H1 (cell line): ENCODE results near the gene HS1BP3. TPM values are rescaled to one million over a fixed set of nuclear protein-coding genes. Genes with fewer than 3 reads are reported as not detected.

ENCODE experiments used
- CTCF ChIA-PET: fragments of 300-600 bp; sonication (Branson Sonifier 250); formaldehyde crosslinking; loops from one replicate; lab custom pipeline; 2021; ENCODE audit not compliant: partially characterized antibody; lab: Charles Lee
- POLR2A ChIA-PET: fragments of 300-600 bp; sonication (Branson Sonifier 250); formaldehyde crosslinking; loops from one replicate; lab custom pipeline; 2021; ENCODE audit warnings: inconsistent platforms; ENCODE audit not compliant: partially characterized antibody; lab: Charles Lee
- DNase-seq, 2 experiments: peaks; one replicate each; pipeline versions ENCODE4 v3.0.0 to v3.0.0-alpha.2; 2010 to 2022; ENCODE audit warnings: low spot score in 2 of 2, low read depth in 1 of 2, mixed read lengths in 1 of 2
- FAIRE-seq: peaks from 2 replicates; lab custom pipeline; 2011; peaks lifted over from hg19 to GRCh38; lab: Jason Lieb, UNC
- H2AFZ ChIP-seq: 2 replicates; pipeline ENCODE4 v1.8.1; 2012; ENCODE audit warnings: low read length, inconsistent platforms
- H2AK5ac ChIP-seq: 2 replicates; pipeline ENCODE4 v1.6.1; 2013; ENCODE audit warnings: low read depth, low read length
- H2BK120ac ChIP-seq: replicated peaks from 2 replicates; pipeline ENCODE3; 2013; ENCODE audit warnings: low read depth, low read length, inconsistent platforms
- H2BK12ac ChIP-seq: 2 replicates; pipeline ENCODE4 v1.6.1; 2013; ENCODE audit warnings: low read depth, low read length
- H2BK15ac ChIP-seq: 2 replicates; pipeline ENCODE4 v1.6.1; 2013; ENCODE audit warnings: low read length
- H2BK20ac ChIP-seq: 2 replicates; pipeline ENCODE4 v1.6.1; 2013; ENCODE audit warnings: low read length
- H2BK5ac ChIP-seq: 2 replicates; pipeline ENCODE4 v1.6.1; 2013; ENCODE audit warnings: low read depth, low read length
- H3K14ac ChIP-seq: 2 replicates; pipeline ENCODE4 v1.6.1; 2013; ENCODE audit warnings: inconsistent platforms; ENCODE audit not compliant: insufficient read length
- H3K18ac ChIP-seq: 2 replicates; pipeline ENCODE4 v1.6.1; 2013; ENCODE audit warnings: low read length; ENCODE audit errors: extremely low read depth
- H3K23ac ChIP-seq: 2 replicates; pipeline ENCODE4 v1.6.1; 2013; ENCODE audit warnings: inconsistent platforms; ENCODE audit not compliant: insufficient read length
- H3K23me2 ChIP-seq: 2 replicates; pipeline ENCODE4 v1.6.1; 2013; ENCODE audit warnings: low read depth, low read length
- H3K27ac ChIP-seq: 2 replicates; pipeline ENCODE4 v1.6.1; 2011; ENCODE audit warnings: low read depth, low read length, inconsistent platforms
- H3K27me3 ChIP-seq, 4 experiments: replicated peaks in 1 of 4; 1 replicate in 1 of 4; 2 replicates in 3 of 4; pipeline versions ENCODE4 v1.6.1 to v1.8.1; 2011 to 2013; ENCODE audit warnings: low read length in 3 of 4, mild to moderate bottlenecking in 3 of 4, inconsistent platforms in 2 of 4, mixed read lengths in 2 of 4, moderate library complexity in 1 of 4; ENCODE audit not compliant: control insufficient read depth in 3 of 4, insufficient read depth in 3 of 4; ENCODE audit errors: extremely low read depth in 1 of 4
- H3K36me3 ChIP-seq, 4 experiments: 2 replicates each; pipeline versions ENCODE4 v1.6.1 to v1.8.1; 2011 to 2013; ENCODE audit warnings: mild to moderate bottlenecking in 4 of 4, low read length in 3 of 4, moderate library complexity in 2 of 4, control low read depth in 1 of 4, inconsistent platforms in 1 of 4; ENCODE audit not compliant: insufficient read depth in 4 of 4, control insufficient read depth in 2 of 4
- H3K4ac ChIP-seq: replicated peaks from 2 replicates; pipeline ENCODE3; 2013; ENCODE audit warnings: low read length, low read depth, mixed read lengths, inconsistent platforms; ENCODE audit not compliant: insufficient read length
- H3K4me1 ChIP-seq, 4 experiments: replicated peaks in 1 of 4; 1 replicate in 1 of 4; 2 replicates in 3 of 4; pipeline versions ENCODE4 v1.6.1 to v1.8.1; 2011 to 2013; ENCODE audit warnings: low read length in 3 of 4, inconsistent platforms in 2 of 4, mixed read lengths in 1 of 4; ENCODE audit not compliant: insufficient read depth in 4 of 4, control insufficient read depth in 3 of 4
- H3K4me2 ChIP-seq, 2 experiments: 2 replicates each; pipeline versions ENCODE4 v1.6.1 to v1.8.1; 2011 to 2013; ENCODE audit warnings: low read depth in 2 of 2, low read length in 2 of 2, control low read depth in 1 of 2, inconsistent platforms in 1 of 2, mild to moderate bottlenecking in 1 of 2; ENCODE audit not compliant: insufficient read depth in 1 of 2
- H3K4me3 ChIP-seq, 4 experiments: fragments of 200-600, 300-600 bp in 1 of 4; sonication (generic), shearing (Covaris generic), sonication (Bioruptor Twin) in 1 of 4; 2 replicates each; pipeline versions ENCODE4 v1.5.1 to v1.8.1; 2011 to 2016; ENCODE audit warnings: low read length in 4 of 4, low read depth in 3 of 4, control low read depth in 2 of 4, inconsistent platforms in 2 of 4, mild to moderate bottlenecking in 2 of 4, mixed read lengths in 1 of 4, moderate library complexity in 1 of 4; ENCODE audit not compliant: insufficient read depth in 2 of 4; ENCODE audit errors: extremely low read depth in 1 of 4
- H3K56ac ChIP-seq: replicated peaks from 2 replicates; pipeline ENCODE3; 2013; ENCODE audit warnings: low read depth, mild to moderate bottlenecking, mixed read lengths, low read length, inconsistent platforms; ENCODE audit not compliant: insufficient read length
- H3K79me1 ChIP-seq: 2 replicates; pipeline ENCODE4 v1.6.1; 2013; ENCODE audit warnings: low read depth, low read length, control low read depth
- H3K79me2 ChIP-seq, 2 experiments: 2 replicates each; pipeline versions ENCODE4 v1.6.1 to v1.8.1; 2012 to 2013; ENCODE audit warnings: low read length in 2 of 2, mild to moderate bottlenecking in 2 of 2, inconsistent platforms in 1 of 2; ENCODE audit not compliant: insufficient read depth in 2 of 2, control insufficient read depth in 1 of 2
- H3K9ac ChIP-seq, 4 experiments: replicated peaks in 1 of 4; 1 replicate in 1 of 4; 2 replicates in 3 of 4; pipeline versions ENCODE4 v1.6.1 to v1.8.1; 2011 to 2013; ENCODE audit warnings: low read depth in 3 of 4, low read length in 3 of 4, control low read depth in 2 of 4, mild to moderate bottlenecking in 2 of 4, moderate library complexity in 2 of 4, inconsistent platforms in 1 of 4; ENCODE audit errors: extremely low read depth in 1 of 4
- H3K9me3 ChIP-seq, 2 experiments: 2 replicates each; pipeline versions ENCODE4 v1.6.1 to v1.8.1; 2012 to 2013; ENCODE audit warnings: mild to moderate bottlenecking in 2 of 2, moderate library complexity in 2 of 2, control low read depth in 1 of 2, inconsistent platforms in 1 of 2, low read depth in 1 of 2, low read length in 1 of 2, mixed read lengths in 1 of 2; ENCODE audit not compliant: insufficient read depth in 2 of 2
- H4K20me1 ChIP-seq, 2 experiments: replicated peaks in 1 of 2; 2 replicates each; pipeline versions ENCODE3 to v1.8.1; 2011 to 2013; ENCODE audit warnings: inconsistent platforms in 2 of 2, low read length in 2 of 2, mild to moderate bottlenecking in 1 of 2; ENCODE audit not compliant: insufficient read depth in 2 of 2, control insufficient read depth in 1 of 2
- H4K5ac ChIP-seq: 2 replicates; pipeline ENCODE4 v1.6.1; 2013; ENCODE audit warnings: low read length, low read depth, mixed read lengths, inconsistent platforms; ENCODE audit not compliant: insufficient read length
- H4K8ac ChIP-seq: 2 replicates; pipeline ENCODE4 v1.8.0; 2013; ENCODE audit warnings: mild to moderate bottlenecking, moderate library complexity, low read length, inconsistent platforms; ENCODE audit not compliant: insufficient read depth; ENCODE audit errors: extremely low read depth
- H4K91ac ChIP-seq: replicated peaks from 2 replicates; pipeline ENCODE3; 2013; ENCODE audit warnings: low read length, mixed read lengths, inconsistent platforms; ENCODE audit not compliant: insufficient read length
- BRCA1 ChIP-seq: IDR thresholded peaks from 2 replicates; pipeline ENCODE4 v1.6.1; 2012; ENCODE audit warnings: low read depth, low read length, improper control_type of control experiment
- CEBPB ChIP-seq: IDR thresholded peaks from 2 replicates; pipeline ENCODE4 v1.6.1; 2012; ENCODE audit warnings: low read depth, low read length
- E2F6 ChIP-seq: IDR thresholded peaks from 2 replicates; pipeline ENCODE4 v1.6.1; 2012; ENCODE audit warnings: inconsistent platforms
- GTF2F1 ChIP-seq: IDR thresholded peaks from 2 replicates; pipeline ENCODE4 v1.6.1; 2012; ENCODE audit warnings: low read depth, low read length, improper control_type of control experiment, borderline replicate concordance
- KDM4A ChIP-seq: IDR thresholded peaks from one replicate; pipeline ENCODE4 v1.7.1; 2012; ENCODE audit warnings: low read depth, mild to moderate bottlenecking, moderate library complexity, low read length, inconsistent platforms; ENCODE audit not compliant: severe bottlenecking
- PHF8 ChIP-seq: fragments of 200-600 bp; sonication (generic); conservative IDR thresholded peaks from 2 replicates; pipeline ENCODE4 v1.7.1; 2012; ENCODE audit warnings: low read depth, mild to moderate bottlenecking, inconsistent platforms, low read length, moderate library complexity
- SRF ChIP-seq: IDR thresholded peaks from 2 replicates; pipeline ENCODE4 v1.6.1; 2011; ENCODE audit warnings: mild to moderate bottlenecking, low read depth, low read length, moderate library complexity
- SUZ12 ChIP-seq: fragments of 200-600 bp; sonication (generic); IDR thresholded peaks from 2 replicates; pipeline ENCODE4 v1.6.1; 2012; ENCODE audit warnings: mild to moderate bottlenecking, inconsistent platforms, low read length, moderate library complexity, mixed read lengths
- YY1 ChIP-seq: IDR thresholded peaks from 2 replicates; pipeline ENCODE4 v1.6.1; 2011; ENCODE audit warnings: low read depth, mild to moderate bottlenecking, low read length
- WGBS, 2 experiments: shearing (Covaris generic) in 1 of 2; methylation state at CpG; one replicate each; pipeline versions ENCODE4 v1.1.6 to v1.1.7; 2013 to 2015; ENCODE audit warnings: low lambda C conversion rate in 2 of 2, mixed read lengths in 2 of 2, inconsistent platforms in 1 of 2, low coverage in 1 of 2, missing lambda C conversion rate in 1 of 2; ENCODE audit not compliant: insufficient replicate concordance in 2 of 2, insufficient coverage in 1 of 2, insufficient read length in 1 of 2; ENCODE audit errors: extremely low coverage in 1 of 2, missing lambda C conversion rate in 1 of 2; 5-methylcytosine and 5-hydroxymethylcytosine counted together
- polyA plus RNA-seq, 7 experiments: library from polyadenylated mRNA; depleted of rRNA in 3 of 7; stranded (reverse) in 5 of 7; unstranded in 2 of 7; fragments of >200 nt in 5 of 7; fragments of 200-250 nt in 2 of 7; gene quantifications; 1 replicate in 5 of 7; 2 replicates in 1 of 7; 4 replicates in 1 of 7; pipeline versions ENCODE4 v1.2.1 to v1.2.3, GENCODE V29; 2011 to 2013; ENCODE audit warnings: missing spikeins in 2 of 7, mixed read lengths in 2 of 7
- total RNA-seq: library from RNA; stranded (reverse); fragmentation: NEBNext Ultra II Directional; extraction: Animal tissue kit (Norgen Biotek cat#: 25700); gene quantifications from 2 replicates; pipeline ENCODE4 v1.2.1, GENCODE V29; 2021
- TF ChIP-seq, protein P1 (sequence below), 3 experiments: IDR thresholded peaks; 1 replicate in 2 of 3; 2 replicates in 1 of 3; pipeline versions ENCODE4 v1.5.1 to v1.6.1; 2011; ENCODE audit warnings: low read length in 3 of 3, mild to moderate bottlenecking in 3 of 3, inconsistent platforms in 2 of 3, low read depth in 1 of 3, moderate library complexity in 1 of 3; ENCODE audit not compliant: insufficient read depth in 1 of 3; ENCODE audit errors: control extremely low read depth in 1 of 3

The HS1BP3 gene
- total and polyA plus RNA-seq, 2 of the 8 experiments (the other 6 are each of a cell fraction or from before 2014, with no cell fraction given) = 11.1 to 11.3 TPM

DNA sequence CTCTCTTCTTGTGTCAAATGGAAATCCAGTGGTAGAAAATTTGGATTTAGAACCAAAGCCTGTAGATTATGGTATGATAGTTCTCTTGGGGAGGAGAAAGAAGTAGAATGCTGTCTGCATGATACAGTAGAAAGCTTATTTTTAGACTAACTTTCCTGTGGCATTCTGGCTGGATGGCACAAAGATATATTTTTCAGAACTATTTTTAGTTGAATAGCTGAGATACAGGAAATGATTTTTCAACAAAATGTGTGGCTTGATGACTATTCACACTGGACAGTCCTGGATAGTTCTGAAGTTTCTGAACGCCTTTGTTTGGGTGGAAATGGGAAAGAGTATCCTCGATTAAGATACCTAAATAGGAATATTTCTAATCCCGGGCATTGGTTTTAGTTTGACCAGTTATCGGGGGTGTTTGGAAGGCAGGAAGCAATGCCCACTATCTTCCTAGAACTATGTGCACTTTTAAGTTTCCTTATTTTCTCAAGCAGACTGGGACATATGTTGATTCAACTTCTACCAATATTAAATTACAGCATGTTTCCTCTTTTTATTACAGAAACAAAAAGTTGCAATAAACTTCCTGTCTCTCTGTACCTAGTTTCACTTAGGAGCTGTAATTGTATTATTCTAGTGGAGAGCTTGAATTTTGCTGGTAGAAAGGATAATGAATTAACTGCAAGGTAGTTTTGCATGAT, 48.2 kb upstream of the HS1BP3 start:
- no peak overlapping the region for H2AFZ ChIP-seq
- no peak overlapping the region for H3K4me3 ChIP-seq
- H3K56ac ChIP-seq = no peak overlapping the region
- no peak overlapping the region for H3K14ac ChIP-seq
- H3K4me1 ChIP-seq = no peaks in the 10 kb centered on the region
- H3K23ac ChIP-seq = no peak overlapping the region
- no peaks in the 10 kb centered on the region for H3K79me2 ChIP-seq
- no peak overlapping the region for H4K5ac ChIP-seq
- H3K4me2 ChIP-seq = no peak overlapping the region
- no peak overlapping the region for H3K9ac ChIP-seq
- H3K27me3 ChIP-seq = no peaks in the 10 kb centered on the region
- H2BK15ac ChIP-seq = no peak overlapping the region
- H3K18ac ChIP-seq = no peak overlapping the region
- H2BK20ac ChIP-seq = no peak overlapping the region
- H3K27ac ChIP-seq = no peak overlapping the region
- no peaks in the 10 kb centered on the region for H3K9me3 ChIP-seq
- H2BK12ac ChIP-seq = no peak overlapping the region
- H3K79me1 ChIP-seq = no peaks in the 10 kb centered on the region
- 90% methylated on average over 4 of the region's 4 CpGs; no CpG with 5 or more reads in 1 of the 2 experiments for WGBS, 2 experiments
- no peak overlapping the region for H4K8ac ChIP-seq
- CTCF ChIA-PET = interaction anchor here (0.7 to 5.1 kb wide), 8 partner anchors 9 to 38 kb away, joined by 3 to 35 read pairs (median 4); no protein-coding TSS in a partner anchor
- no peak overlapping the region for H2AK5ac ChIP-seq
- FAIRE-seq (no peak), DNase-seq (no peak)
- no peak overlapping the region for H2BK5ac ChIP-seq
- POLR2A ChIA-PET = no interaction called here
- H2BK120ac ChIP-seq = no peak overlapping the region
- no peaks in the 10 kb centered on the region; a peak in 1 of 8 replicates for H3K36me3 ChIP-seq
- H3K23me2 ChIP-seq = no peaks in the 10 kb centered on the region
- H4K20me1 ChIP-seq = no peaks in the 10 kb centered on the region
- no peak overlapping the region for H3K4ac ChIP-seq
- no peak overlapping the region for H4K91ac ChIP-seq
- TF ChIP-seq, protein P1, sequence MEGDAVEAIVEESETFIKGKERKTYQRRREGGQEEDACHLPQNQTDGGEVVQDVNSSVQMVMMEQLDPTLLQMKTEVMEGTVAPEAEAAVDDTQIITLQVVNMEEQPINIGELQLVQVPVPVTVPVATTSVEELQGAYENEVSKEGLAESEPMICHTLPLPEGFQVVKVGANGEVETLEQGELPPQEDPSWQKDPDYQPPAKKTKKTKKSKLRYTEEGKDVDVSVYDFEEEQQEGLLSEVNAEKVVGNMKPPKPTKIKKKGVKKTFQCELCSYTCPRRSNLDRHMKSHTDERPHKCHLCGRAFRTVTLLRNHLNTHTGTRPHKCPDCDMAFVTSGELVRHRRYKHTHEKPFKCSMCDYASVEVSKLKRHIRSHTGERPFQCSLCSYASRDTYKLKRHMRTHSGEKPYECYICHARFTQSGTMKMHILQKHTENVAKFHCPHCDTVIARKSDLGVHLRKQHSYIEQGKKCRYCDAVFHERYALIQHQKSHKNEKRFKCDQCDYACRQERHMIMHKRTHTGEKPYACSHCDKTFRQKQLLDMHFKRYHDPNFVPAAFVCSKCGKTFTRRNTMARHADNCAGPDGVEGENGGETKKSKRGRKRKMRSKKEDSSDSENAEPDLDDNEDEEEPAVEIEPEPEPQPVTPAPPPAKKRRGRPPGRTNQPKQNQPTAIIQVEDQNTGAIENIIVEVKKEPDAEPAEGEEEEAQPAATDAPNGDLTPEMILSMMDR (IDR thresholded peaks at IDR 0.05; ENCODE audit: control extremely low read depth in 1 of 3, insufficient read depth in 1 of 3, low read depth in 1 of 3, low read length in 3 of 3) = no peak
- TF ChIP-seq GTF2F1 = no peak
- no peak for TF ChIP-seq E2F6
- no peak for TF ChIP-seq PHF8
- TF ChIP-seq YY1 = no peak
- TF ChIP-seq BRCA1 = no peak
- TF ChIP-seq CEBPB = no peak
- no peak for TF ChIP-seq SRF
- TF ChIP-seq KDM4A = no peak
- TF ChIP-seq SUZ12 = no peak
